COLO668 (cell line): ENCODE results near the gene TRAF1.

Experiments
- DNase-seq: peaks from one replicate; lab custom pipeline; 2025; ENCODE audit not compliant: unreplicated experiment; lab: John Stamatoyannopoulos, UW

The TRAF1 gene

GRCh38 chr9:120872791-120873502, 53.6 kb downstream of the TRAF1 start:
- DNase-seq = no peak

DNA sequence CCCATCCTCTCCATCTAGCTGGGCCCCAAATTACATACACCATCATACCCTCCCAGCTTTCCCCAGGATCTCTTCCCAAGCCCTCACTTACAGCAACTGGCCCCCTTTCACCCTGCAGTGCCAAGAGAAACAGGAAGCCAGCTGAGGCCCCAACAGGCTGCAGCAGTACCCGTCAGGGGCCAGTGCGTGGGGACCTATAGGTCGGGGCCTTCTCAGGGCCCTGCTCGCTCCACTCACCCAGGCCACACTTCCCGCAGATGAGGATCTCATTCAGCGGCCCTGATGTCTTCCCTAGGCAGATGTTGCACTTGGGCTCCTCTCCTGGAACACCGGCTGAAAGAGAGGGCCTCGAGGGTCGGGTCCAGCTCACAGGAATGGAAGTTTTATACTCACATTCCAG, 56.4 kb downstream of the TRAF1 start:
- no peak for DNase-seq

GRCh38 chr9:120869726-120870125, 56.9 kb downstream of the TRAF1 start:
- DNase-seq = no peak

GRCh38 chr9:120869360-120869687, 57.3 kb downstream of the TRAF1 start:
- DNase-seq = no peak

GRCh38 chr9:120868676-120869359, 57.8 kb downstream of the TRAF1 start:
- peak; percentile 45 for DNase-seq

DNA sequence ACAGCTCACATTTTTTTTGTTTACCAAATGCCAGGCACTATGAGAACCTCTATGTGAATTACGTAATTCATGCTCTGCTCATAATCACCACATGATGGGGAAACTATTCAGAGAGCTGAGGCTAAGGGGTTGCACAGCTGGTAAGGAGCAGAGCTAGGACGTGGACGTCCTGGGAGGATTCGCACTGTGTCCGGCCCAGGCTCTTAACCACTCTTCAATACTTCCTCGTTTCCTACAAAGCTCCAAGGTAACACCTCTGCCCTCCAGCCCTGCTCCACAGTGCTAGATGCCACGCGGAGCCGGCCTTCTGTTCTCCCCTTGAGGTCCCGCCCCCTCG, 58.3 kb downstream of the TRAF1 start:
- DNase-seq = no peak

GRCh38 chr9:120867676-120868338, 58.8 kb downstream of the TRAF1 start:
- no peak for DNase-seq

DNA sequence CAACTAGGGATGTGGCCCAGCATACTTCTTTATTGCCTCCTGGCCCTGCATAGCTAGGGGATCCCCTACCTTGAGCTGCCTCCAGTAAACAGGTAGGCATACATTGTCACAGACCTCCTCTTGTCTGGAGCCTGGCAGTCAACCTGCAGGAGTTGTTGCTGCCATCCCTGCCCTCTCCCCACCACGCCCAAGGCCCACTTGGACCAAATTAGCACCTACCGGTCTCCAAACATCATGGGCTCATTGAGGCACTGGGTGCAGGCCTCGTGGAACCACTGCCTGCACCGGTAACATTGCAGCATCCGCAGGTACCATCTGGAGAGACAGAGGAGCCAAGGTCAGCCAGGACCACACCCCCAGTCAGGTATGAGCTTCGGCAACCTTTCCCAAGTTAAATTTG, 59.9 kb downstream of the TRAF1 start:
- DNase-seq = no peak

DNA sequence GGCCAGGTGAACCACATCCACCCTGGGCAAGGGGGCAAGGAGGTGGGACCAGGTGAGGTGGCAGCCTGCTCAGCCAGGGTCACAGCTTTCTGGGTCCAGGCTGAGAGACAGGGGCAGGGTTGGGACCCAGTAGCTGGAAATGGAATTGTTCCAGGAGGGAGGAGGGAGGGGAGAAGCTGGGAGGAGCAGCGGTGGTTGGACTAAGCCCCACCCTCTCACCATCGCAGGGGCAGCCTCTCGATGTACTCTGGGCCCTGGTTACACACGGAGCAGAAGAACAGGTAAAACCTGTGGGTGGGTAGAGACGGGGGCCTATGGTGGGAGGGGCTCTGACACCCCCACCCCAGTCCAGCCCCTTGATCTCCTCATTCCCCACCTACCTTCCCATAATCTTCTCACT, 60.8 kb downstream of the TRAF1 start:
- DNase-seq = no peak

DNA sequence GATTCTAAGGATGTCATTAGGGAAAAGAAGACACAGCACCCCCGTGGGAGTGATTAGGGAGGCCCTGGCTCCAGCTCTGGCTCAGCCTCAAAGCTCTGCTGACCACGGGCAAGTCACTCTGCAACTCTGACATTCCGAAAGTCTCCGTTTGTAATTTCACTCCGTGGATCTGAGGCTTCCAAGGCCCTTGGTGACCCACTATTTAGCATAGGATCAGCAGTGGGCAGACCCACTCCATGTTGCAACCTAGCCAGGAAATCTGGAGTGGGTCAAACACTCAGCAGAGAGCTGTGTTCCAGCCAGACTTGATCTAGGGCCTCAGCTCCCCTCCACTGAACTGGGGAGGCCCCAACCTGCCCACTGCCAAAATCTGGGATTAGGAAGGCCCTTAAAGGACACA, 61.4 kb downstream of the TRAF1 start:
- DNase-seq = no peak

DNA sequence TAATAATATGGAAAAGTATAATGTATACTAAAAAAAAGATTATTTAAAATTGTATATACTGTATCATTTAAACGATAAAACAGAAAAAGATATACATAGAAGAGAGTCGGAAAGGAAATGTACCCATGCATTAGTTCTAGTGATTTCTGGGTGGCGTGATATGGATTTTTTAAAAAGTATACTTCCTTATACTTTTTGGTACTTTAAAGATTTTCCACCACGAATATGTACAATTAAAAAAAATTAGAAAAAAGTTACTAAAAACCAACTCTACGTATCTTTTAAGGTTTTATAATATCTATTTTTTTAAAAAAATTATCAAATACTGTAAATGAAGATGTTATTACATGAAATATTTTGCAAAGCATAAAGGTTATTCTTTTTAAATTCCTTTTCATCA, 61.9 kb downstream of the TRAF1 start:
- no peak for DNase-seq

- no peak for DNase-seq
Measured at GRCh38 chr9:120863833-120864232, 62.8 kb downstream of the TRAF1 start.

GRCh38 chr9:120862452-120862851, 64.1 kb downstream of the TRAF1 start:
- DNase-seq = no peak

DNA sequence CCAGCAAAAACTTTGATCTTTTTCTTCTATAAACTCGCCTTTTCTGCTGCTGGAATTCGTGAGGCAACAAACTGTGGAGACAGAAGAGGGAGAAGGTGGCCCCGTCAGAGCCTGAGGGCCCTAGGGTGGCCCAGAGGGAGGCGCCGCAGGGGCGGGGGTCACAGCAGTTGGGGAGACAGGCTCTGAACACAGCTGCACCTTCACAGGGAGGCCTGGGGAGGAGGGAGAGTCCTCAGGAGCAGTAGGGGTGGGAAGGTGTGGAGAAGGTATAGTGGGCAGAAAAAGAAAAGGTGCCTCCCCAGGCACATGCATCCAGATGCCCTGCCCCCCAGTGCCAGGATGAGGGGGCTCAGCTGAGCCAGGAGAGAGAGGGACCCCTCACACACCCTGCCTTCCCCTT, 64.7 kb downstream of the TRAF1 start:
- no peak for DNase-seq

GRCh38 chr9:120860083-120860482, 66.5 kb downstream of the TRAF1 start:
- no peak for DNase-seq

GRCh38 chr9:120859361-120859760, 67.2 kb downstream of the TRAF1 start:
- no peak for DNase-seq

GRCh38 chr9:120857902-120858301, 68.7 kb downstream of the TRAF1 start:
- DNase-seq = peak; percentile 51

DNA sequence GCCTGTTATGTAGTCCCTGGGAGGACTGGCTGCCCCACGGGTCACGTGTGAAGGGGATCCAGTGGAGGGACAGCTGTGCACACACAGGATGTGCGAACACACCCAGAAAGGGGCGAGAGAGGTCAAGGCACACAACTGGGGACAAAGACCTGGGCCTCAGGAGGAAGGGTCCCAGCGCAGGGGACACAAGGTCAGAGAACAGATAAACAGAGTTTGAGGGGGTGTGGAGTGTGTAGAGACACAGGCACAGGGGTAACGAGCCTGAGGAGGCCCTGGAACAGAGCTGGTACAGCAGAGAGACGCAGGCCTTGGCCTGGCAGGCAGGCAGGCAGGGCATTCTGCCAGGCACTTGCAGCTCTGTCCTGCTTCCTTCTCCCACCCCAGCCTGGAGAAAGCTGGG, 69.1 kb downstream of the TRAF1 start:
- peak; percentile 86 for DNase-seq

DNA sequence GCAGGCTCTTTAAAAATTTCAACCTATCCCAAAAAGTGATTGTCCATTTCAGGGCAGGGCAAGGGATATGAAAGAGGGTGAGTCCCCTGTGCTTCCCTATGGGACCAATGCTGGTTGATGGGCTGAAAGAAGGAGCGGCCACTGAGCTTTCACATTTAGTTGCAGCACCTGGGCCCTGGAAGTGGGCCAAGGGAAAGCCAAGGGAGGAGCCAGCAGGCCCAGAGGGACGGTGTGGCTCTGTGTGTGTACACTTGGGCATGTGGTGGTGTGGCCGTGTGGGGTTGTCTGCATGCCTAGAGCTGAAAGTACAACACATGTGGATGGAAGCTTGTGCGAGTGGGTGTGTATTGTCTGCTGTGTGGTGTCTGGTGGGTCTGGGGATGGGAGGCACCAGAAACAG, 69.9 kb downstream of the TRAF1 start:
- DNase-seq = peak; percentile 88

DNA sequence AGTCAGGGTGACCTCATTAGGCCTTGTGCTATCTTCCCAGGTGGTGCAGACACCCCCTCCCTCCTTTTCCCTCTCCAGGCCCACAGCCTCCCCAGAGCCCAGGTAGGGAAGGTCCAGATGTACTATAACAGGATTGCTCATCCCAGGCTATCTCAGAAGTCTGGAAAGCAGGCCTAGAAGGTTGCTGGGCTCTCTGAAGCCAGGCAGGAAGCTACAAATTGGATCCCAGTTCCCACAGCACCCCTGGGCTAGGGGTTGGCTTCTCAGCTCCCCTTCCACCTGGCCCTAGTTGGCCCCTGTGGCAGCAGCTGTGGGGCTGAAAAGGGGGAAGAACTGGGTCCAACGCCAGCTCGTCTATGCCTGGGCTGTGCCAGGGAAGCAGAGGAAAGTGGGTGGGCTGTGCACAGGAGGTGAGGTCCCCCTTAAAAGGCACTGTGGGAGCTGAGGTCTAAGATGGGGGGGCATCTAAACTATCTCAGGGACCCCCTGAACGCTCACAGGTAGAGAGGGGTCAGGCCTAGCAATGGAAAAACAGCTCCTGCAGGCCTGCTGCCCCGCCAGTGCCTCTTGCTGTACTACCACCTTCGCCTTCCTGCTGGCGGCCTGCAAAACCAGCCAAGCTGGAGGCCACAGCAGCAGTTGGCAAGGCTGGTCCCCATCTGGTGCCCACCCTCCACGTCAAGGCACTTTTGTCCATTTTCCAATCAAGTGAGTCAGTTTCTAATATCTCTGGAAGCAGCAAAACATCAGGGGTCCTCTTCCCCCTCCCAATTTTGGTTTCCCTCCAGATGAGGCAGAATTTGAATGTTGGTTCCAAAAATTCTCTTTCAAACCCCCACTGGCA, 70.5 kb downstream of the TRAF1 start:
- DNase-seq = no peak

DNA sequence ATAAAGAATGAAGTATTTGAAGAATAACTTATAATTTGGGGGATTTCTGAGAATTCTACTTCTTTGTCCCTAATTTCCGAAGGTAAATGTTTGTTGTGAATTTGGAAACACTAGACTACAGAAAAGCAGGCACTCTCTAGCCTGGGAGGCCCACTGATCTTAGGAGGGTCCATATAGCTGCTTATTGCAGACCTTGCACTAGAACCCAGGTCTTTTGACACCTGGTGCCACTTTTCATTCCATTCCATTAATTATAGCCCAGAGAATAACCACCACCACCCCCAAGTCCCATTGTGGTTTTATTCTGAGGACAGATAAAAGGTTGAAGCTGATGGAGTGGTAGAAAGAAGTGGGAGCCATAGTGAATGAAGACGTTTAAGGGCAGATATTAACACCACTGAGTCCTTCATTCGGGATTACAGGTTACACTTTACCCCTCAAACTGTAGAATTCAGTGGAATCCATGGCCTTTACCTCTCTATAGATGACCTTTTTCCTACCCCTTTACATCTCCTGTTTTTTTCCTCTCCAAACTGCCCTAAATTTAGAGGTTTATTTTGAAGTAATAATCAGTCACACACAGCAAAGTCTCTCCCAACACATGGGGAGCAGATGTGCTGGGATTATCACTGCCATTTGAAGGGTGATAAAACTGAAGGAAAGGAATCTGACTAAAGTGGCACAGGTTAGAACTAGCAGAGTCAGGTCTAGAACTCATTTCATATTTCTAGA, 71.8 kb downstream of the TRAF1 start:
- DNase-seq = no peak
